Stimulated activated CD8-positive, alpha-beta memory T cell treated with anti-CD3 and anti-CD28 coated beads, Interleukin-12 subunit alpha, Interleukin-12 subunit beta, amount 100 ng/mL, for 1 hour (primary cell): ENCODE results near the gene DUOXA2.
A peak's percentile ranks its signal among the peaks of the same experiment; 100 is the strongest.

Experiments used
- DNase-seq: peaks from one replicate; pipeline ENCODE4 v3.0.0-alpha.2; 2020; ENCODE audit warnings: low read depth

DUOXA2 gene

DNA sequence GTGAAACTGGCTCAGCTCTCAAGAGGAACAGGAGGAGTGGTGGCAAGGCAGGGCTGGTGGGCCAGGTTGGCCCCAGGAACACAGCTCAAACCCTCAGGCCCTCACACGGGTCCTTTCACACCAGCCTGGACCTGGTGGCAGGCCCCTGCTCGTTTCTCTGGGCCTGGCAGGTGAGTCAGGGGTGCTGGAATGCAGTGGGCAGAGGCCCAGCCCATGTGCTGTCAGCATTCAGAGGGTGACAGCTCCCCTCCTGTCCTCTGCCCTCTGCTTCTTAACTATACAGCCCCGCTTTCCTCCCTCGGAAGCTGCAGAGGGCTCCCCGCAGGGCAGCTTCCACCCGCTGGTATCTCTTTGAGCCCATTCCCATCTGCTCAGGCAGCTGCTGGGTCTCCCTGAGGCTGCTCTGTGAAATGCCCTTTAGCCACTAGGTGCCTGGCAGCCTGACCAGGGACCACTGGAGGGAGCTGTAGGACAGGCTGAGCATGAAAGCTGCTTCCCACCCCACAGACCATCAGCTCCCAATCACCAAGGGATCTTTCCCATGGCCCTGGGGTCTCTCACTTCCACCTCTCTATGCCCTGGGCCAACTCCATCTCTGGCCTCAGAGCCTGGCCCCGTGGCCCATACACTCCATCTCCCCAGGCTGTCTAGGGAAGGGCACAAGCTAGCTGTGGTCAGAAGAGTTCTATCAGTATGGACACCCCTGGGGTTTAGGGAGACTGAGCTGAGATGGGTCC, 48.8 kb downstream of the DUOXA2 start:
- peak; percentile 45 for DNase-seq

DNA sequence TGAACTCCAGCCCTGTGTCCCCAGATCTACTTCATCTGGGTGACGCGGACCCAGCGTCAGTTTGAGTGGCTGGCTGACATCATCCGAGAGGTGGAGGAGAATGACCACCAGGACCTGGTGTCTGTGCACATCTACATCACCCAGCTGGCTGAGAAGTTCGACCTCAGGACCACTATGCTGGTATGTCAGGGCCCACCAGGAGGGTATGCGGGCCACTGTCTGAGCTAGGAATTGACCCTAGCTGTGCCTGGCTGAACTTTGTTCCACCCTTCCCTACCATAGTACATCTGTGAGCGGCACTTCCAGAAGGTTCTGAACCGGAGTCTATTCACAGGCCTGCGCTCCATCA, 49.4 kb downstream of the DUOXA2 start:
- DNase-seq, result no peak

DNA sequence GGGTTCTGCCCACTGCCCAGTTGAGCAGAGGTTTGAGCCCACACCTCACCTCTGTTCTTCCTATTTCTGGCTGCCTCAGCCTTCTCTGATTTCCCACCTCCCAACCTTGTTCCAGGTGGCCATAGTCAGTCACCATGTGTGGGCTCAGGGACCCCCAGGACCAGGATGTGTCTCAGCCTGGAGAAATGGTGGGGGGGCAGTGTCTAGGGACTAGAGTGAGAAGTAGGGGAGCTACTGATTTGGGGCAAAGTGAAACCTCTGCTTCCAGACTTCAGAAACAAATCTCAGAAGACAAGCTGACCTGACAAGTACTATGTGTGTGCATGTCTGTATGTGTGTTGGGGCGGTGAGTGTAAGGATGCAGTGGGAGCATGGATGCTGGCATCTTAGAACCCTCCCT, 50.8 kb downstream of the DUOXA2 start:
- DNase-seq, result no peak

DNA sequence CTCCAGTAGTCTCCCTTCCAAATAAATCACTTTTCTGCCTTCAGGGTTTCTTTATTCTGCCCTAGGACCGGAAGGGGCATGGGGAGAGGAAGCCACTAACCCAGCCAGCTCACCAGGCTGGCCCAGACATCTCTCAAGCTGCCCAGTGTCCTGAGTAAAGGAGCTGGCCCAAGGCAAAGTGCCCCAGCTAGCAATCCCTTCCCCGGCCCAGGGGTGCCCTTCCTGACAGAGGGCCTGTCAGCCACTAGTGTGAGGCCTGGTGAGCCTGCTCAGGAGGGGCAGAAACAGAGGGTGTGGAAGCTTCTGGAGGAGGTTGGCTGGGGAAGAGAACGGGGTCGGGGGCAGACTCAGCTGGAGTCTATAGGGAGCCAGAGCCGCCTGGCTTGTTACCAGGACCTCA, 51.4 kb downstream of the DUOXA2 start:
- DNase-seq, result no peak

DNA sequence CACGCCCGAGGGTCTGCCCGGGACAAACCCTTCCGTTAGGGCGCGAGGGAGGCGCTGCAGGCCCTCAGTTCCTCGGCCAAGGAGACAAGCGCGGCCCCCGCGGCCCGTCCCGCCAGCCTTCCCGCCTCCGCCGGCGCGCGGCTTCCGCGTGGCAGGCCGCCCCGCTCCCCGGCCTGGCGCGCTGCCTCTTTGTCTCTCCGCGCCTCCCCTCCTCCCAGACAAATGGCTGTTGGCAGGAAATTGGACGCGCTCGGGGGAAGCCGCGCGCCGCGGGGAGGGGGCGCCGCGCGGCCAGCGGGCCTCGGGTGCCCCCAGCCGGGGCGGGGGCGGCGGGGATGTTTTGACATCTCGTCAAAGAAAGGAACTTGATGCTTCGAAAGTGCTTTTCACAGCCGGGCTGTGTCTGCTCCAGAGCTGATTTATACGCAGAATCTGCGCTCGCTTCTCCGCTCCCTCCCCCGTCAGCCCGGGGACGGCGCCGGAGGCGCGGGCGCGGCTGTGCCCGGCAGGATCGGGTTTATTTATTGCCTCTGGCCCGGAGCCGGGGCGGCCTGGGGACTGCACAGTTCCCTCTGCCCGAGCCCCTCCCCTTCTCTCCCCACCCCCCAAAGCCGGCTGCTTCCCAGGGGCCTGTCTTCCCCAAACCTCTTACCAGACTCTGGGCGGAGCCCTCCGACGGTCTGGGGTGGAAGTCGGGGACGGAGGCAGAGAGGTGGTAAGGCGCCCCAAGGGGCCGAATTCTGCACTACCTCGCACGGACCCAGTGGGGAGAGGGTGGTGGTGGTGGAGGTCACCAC, 52.9 kb downstream of the DUOXA2 start:
- DNase-seq, result peak; percentile 68

DNA sequence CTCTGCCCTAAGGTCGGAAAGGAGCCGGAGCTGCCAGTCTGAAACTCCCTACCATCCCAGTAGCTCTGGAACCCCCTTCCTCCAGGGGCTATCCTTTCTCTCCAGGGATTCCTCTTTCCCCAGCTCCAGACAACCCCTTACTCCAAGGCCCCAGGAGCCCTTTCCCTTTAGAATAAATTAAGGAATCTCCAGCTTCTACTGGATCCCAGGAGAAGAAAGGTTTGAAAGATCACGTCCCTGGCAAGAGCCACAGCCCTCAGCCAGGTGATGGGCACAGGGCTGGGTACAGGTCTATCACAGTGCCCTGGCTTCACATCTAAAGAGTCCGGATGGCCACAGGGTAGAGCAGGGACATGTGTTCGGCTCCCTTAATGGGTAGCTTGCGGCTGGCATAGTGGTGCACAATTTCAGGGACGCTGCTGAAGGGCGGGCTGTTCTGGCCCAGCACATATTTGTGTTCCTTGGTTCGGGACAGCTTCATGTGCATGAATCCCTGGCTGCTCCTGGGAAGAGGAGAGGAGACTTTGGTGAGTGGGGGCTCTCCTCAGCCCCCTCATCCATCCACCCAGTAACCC, 53.6 kb downstream of the DUOXA2 start:
- DNase-seq, result no peak
